HG03565 (cell line): Measurements from ENCODE around the gene GGT7.
A peak's percentile ranks its signal among the peaks of the same experiment; 100 is the strongest.
"Not testable (repeated sequence)": the region's sequence is repeated elsewhere in the genome, so short reads cannot be mapped to it uniquely, and the experiment has no call there.

Source experiments
- ATAC-seq: cut with Tn5 transposase; IDR thresholded peaks from one replicate; pipeline ENCODE4 v1.9.1; 2021; ENCODE audit warnings: mild to moderate bottlenecking, moderate library complexity; ENCODE audit not compliant: unreplicated experiment

Gene GGT7

DNA sequence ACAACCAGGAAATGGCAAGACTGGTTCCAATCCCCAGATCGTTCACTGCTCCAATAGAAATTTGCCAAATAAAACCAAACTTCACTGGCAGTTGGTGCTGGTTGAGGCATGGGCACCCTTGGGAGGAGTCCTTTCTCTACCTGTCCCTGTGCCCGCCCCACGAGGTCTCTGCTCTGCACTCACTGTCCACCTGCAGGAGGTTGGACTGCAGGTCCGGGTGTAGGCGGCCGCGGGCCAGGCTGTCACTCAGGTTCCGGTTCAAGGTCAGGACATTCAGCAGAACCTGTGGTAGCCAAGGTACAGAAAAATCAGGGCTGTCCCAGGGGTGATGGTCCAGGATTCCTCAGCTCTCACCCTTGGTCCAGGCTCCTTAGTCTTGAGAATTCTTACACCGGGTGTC is 22.9 kb downstream of the GGT7 start:
- ATAC-seq: no peak

DNA sequence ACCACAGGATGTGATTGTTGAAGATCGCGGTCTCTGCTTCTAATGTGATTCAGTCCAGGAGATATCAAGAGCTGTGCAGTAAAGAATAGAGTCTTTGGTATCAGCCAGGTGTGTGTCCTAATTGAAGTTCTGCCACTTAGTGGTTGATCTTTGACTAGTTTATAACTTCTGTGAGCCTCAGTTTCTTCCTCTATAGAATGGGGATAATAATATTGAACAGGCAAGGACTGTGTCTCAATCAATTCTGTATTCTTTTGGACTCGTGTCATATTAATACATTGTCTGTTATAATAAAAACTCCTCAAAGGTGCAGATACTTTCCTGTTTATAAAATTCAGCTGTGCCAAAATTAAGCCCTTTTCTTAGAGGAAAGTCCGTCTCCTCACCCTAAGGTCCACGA is 24.1 kb downstream of the GGT7 start:
- ATAC-seq: no peak

DNA sequence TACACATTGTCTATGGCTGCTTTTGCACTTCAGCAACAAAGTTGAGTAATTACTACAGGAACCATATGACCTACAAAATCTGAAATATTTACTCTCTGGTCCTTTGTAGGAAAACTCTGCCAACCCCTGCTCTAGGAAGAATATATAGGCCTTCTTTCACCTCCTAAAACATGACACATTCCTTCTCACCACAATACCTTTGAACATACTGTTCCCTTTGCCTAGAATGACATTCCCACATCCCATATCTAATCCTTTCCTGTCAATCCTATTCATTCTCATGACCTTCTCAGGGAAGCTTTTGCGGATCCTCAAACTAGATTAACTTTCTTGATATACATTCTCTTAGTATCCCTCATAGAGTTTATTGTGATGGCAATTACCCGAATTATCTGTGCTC is 29.2 kb downstream of the GGT7 start:
- no peak for ATAC-seq

DNA sequence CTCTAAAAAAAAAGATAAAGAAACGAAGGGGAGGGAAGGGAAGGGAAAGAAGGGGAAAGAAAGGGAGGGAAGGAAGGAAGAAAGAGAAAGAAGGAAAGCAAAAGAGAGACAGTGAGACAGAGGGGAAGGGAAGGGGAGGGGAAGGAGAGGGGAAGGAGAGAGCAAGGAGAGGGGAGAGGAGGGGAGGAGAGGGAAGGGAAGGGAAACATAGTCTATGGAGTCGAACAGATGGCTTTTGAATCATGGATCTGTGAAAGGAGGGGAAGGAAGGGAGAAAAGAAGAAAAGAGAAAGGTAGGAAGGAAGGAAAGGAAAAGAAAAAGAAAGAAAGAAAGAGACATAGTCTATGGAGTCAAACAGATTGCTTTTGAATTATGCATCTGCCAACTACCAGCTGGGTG is 30.5 kb downstream of the GGT7 start:
- no peak for ATAC-seq

DNA sequence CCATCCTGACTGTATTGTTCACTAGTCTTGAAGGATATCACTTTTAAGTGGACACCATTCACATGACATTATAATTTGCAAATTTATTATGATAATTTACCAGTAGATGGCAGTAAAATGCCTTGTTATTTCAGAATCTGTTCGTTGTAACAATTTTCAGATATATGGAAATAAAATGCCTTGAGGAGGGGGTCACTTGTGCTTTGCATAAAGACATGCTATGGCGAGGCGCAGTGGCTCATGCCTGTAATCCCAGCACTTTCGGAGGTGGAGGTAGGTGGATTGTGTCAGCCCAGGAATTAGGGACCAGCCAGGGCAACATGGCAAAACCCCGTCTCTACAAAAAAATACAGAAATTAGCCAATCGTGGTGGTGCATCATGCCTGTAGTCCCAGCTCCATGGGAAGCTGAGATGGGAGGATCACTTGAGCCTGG is 38.2 kb downstream of the GGT7 start:
- ATAC-seq: no peak

DNA sequence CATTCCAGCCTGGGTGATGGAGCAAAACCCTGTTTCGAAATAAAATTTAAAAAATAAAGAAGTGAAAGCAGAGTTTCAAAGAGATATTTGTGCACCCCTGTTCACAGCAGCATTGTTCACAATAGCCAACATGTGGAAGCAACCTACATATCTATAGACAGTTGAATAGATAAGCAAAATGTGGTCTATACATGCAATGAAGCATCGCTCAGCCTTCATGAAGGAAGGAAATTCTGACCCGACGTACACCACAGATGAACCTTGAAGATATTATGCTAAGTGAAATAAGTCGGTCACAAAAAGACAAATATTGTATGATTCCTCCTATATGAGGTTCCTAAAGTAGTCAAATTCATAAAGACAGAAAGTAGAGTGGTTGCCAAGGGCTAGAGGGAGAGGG is 40.7 kb downstream of the GGT7 start:
- ATAC-seq: no peak

DNA sequence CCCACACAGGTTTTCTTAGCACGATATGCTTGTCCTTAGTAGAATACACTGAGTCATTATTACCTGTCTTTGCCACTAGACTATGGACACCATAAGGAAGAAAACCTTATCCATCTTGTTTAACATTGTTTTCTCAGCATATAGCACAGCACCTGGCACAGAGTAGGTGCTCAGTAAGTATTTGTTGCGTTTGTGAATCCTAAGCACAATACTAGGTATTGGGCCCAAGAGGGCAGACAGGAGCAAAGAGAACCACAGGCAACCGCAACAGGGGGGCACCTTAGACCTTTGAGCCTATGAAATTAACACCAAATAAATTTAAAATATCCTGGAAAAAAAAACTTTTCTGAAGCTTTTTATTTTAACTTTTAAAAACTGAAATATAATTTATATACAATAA is 43.5 kb downstream of the GGT7 start:
- ATAC-seq: no peak

DNA sequence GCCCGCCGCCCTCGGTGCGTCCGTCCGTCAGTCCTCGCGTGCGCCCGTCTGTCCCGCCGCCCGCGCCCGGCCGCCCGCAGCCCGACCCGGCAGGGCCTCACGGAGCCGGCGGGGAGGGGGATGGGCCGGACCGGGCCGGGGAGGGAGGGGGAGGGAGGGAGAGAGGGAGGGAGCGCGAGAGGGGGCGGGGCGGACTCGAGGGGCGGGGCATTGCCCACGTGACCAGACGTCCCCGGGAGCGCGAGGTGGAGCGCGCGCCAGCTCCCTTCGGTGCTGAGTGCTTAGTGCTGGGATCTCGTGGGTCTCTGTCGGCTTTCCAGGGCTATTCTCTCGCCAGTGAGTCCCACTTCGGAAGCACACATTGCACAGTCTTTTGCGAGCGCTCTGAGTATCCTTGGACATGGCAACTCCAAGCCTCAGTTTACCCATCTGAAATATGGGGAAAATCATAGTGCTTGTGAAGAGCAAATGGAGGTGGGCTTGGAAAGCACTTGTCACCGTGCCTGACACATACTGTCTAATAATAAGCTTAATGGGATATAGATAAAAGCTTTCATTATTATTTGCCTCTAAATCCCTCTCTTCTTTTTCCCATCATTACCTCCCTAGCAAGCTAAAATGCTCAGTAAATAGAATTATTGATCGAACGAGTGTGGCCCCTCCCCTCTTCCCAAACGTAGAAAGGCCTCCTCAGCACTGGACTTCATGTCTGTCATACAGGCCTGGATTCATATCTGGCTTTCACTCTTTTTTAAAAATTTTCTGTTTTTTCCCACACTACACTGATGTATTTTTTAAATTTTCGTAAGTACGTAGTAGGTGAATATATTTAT is 46.9 kb downstream of the GGT7 start, which contains the start of gene NCOA6:
Gene NCOA6 (minus strand): TSS at position 122 of the 833 bp plus-strand sequence. CDS start 43,296 bp downstream, outside the sequence.
- peak; percentile 39 for ATAC-seq

DNA sequence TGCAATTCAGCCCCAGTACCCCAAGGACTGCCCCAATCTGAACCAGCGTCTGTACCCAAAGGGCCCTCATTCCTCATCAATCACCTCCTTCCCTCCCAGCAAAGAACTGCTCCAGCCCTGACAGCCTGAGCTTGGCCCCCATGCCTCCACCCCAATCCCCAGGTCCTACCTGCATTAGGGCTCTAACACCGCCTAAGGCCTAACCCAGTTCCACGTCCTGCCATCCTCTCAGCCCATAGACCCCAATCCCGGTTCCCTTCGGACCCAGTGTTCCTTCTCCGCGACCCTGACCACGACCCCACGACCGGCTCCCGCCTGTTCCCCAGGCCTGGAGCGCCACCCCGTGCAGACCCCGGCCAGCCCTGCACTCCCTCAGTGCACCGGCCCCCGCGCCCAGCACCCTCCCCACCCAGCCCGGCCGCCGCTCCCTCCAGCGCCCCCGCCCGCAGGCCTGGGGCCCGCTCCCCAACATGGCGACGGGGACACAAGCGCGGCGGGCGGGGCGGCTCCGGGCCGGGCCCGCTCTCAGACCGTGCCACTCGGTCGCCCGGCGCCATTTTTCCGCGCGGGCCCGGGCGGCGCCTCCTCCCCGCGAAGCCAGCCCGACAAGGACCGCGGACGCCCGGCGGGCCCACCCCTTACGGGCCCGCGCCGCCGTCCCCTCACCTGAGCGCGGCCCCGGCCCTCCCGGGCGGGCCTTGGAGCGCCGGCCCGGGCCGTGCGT is 47.7 kb downstream of the GGT7 start:
- peak; percentile 41 for ATAC-seq

DNA sequence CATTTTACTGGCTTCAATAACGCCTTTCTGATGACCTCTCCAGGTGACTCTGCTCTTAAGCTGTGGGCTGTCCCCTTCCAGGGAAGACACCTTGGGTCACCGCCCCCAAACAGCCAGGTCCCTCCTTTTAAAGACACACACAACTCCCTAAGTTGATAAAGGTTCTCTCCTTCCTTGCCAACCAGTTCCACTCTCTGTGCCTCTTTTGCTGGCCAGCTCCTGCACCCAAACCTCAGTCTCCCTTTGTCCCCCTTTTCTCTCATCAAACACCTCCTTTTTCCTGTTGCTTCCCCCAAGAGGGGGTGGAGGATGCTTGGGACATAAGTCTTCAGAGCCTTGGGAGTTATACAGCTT is 48.2 kb downstream of the GGT7 start:
- peak; percentile 39 for ATAC-seq

DNA sequence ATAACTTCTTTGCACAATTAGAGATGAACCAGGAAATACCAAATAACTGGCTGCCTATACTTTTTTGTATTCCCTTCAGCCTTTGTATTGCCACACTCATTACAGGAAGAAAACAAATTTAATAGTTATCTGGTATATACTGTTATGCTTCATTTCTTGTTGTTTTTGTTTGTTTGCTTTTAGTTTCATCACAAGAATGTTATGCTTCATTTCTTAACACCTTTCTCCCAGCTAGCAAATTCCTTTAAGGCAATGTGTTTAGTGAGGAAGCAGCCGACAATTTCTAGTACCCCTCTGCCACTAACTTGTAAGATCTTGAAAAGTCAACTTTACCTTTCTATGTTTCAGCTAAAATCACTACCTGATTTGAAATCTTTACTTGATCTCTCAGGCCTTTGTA is 48.6 kb downstream of the GGT7 start:
- no peak for ATAC-seq

DNA sequence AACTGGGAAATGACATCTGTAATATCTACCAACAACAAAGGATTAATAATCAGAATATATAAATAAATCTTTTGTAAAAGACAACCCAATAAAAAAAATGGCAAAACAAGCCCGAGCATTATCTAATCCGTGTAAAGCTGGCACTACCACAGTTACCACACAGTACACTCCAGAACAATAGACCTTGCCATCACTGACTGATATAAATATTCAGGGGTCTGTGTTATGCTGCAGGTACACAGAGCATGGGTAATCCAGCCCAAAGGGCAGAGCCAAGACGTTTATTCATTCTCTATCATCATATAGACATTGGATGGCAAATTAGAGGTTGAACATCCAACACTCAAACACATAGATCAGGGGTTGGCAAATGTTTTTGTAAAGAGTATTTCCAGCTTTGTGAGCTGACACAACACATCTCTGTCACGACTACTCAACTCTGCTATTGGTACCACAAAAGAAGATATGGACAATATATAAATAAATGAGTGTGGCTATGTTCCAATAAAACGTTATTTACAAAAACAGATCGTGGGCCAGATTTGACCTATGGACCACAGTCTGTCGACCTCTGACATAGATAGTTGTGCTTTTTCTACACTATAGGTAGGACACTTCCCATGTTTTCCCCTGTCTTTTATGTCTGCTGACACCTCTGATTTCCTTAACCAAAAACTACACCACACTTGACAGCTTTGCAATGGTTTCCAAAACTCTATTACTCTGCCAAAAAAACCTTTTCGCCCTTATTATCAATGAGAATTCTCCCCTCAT is 51.7 kb downstream of the GGT7 start:
- ATAC-seq: no peak

DNA sequence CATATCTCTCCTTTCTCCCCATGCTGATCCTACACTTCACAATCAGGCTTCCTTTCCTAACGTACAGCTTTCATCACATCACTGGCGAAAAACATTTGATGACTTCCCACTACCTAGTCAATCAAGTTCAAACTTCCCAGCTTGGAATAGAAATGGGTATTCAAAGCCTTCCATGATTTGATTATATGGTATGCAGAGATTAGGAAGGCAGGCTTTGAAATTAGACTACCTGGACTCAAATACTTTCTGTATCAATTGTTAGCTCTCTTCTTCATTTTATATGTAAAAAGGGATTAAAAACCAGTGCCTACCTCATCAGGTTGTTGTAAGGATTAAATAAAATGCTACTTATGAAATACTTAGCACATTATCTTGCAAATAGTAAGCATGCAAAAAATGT is 54.9 kb downstream of the GGT7 start:
- ATAC-seq: no peak

DNA sequence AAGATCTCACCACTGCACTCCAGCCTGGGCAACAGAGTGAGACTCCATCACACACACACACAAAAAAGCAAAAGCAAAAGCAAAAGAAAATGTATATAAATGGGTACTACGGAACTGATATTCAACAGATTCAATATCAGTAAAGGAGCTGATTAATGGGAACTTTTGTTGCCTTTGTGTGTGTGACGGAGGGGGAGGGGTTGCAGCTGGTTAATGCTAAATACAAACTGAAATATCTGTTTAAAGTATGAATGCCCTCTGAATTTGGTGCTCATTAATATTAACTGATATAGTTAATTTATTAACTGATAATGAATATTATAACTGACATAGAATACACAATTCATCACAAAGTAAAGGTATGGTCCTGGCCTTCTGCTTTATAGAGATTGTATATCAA is 55.6 kb downstream of the GGT7 start:
- no peak for ATAC-seq

DNA sequence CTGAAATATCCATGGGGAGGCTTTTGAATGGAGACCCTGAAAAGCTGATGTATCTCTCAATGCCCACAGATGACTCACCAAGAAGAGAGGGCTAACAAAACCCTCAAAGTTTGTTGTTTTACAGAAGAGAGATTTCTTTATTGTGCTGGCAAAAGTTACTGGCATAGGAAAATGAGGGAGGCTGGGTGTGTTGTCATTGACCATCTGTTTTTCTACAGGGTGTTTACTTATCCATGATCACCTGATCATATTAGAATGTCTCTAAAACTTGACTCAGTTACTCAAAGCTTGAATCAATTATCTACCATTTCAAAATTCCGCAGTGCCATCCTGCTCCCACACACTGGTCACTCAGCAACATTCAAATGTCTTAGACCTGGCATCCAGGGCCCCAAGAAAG is 57.0 kb downstream of the GGT7 start:
- ATAC-seq: no peak

DNA sequence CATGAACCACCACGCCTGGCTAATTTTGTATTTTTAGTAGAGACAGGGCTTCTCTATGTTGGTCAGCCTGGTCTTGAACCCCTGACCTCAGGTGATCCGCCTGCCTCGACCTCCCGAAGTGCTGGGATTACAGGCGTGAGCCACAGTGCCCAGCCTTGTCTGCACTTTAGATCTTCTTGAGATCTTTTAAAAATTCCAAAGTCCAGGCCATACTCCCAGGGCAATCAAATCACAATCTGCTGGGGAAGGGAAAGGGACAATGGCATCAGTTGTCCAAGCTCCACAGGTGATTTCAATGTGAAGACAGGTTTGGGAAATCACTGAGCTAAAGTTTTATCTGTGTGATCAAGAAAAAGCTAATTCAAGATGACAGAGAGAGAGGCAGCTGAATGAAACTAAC is 64.1 kb downstream of the GGT7 start:
- no peak for ATAC-seq

DNA sequence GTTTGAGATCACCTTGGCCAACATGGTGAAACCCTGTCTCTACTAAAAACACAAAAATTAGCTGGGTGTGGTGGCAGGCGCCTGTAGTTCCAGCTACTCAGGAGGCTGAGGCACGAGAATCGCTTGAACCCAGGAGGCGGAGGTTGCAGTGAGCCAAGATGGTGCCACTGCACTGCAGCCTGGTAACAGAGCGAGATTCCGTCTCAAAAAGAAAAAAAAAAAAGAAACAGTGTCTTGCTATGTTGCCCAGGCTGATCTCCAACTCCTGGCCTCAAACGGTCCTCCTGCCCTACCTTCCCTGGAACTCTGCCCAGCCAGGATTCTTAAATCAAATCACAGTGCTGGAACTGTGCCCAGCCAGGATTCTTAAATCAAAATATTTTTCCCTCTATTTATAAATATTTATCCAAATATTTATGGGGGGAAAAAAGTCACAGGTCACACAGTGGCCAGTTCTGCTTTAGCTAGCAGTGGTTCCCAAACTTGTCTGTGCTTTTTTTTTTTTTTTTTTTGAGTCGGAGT is 64.7 kb downstream of the GGT7 start:
- ATAC-seq: not testable (repeated sequence)

DNA sequence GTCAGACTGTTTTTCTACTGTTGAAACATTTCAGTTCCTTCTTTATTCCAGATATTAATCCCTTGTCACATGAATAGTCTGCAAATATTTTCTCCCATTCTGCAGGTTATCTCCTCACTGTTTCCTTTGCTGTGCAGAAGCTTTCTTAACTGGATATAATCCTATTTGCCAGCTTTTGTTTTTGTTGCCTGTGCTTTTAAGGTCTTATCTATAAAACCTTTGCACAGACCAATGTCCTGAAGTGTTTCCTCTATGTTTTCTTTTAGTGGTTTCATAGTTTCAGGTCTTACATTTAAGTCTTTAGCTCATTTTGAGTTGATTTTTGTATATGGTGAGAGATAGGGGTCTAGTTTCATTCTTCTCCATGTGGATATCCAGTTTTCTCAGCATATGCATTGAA is 66.4 kb downstream of the GGT7 start:
- no peak for ATAC-seq

DNA sequence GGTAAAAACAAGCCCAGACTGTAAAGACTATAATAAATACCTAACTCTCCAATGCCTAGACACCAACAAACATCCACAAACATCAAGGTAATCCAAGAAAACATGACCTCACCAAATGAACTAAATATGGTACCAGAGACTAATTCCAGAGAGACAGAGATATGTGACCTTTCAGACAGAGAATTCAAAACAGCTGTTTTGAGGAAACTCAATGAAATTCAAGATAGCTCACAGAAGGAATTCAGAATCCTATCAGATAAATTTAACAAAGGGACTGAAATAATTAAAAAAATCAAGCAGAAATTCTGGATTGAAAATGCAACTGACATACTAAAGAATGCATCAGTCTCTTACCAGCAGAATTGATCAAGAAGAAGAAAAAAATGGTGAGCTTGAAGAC is 73.8 kb downstream of the GGT7 start:
- no peak for ATAC-seq

DNA sequence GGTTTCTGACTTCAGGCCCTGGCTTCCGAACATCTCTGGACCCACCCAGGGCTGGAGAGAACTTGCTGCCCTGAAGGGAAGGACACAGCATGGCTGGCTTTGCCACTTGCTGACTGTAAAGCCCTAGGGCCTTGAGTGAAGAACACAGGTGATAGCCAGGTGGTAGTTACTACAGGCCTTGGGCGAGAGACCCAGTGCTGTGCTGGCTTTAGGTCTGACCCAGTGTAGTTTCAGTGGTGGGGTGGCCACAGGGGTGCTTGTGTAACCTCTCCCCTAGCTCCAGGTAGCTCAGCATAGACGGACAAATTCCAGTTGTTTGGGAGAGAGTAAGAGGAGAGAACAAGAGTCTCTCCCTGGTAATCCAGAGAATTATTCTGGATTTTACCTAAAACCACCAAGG is 74.3 kb downstream of the GGT7 start:
- ATAC-seq: no peak
